AG20443 (cell line): ENCODE measurements around the gene FOSL1.

Source experiments
- DNase-seq: peaks from one replicate; pipeline ENCODE4 v3.0.0; 2012; ENCODE audit warnings: low spot score, mixed read lengths

FOSL1 gene

GRCh38 chr11:65882120-65883057, 17.8 kb downstream of the FOSL1 start:
- no peak for DNase-seq

GRCh38 chr11:65880844-65881421, 19.3 kb downstream of the FOSL1 start:
- DNase-seq: no peak

GRCh38 chr11:65880027-65880426, 20.2 kb downstream of the FOSL1 start:
- DNase-seq: no peak

DNA sequence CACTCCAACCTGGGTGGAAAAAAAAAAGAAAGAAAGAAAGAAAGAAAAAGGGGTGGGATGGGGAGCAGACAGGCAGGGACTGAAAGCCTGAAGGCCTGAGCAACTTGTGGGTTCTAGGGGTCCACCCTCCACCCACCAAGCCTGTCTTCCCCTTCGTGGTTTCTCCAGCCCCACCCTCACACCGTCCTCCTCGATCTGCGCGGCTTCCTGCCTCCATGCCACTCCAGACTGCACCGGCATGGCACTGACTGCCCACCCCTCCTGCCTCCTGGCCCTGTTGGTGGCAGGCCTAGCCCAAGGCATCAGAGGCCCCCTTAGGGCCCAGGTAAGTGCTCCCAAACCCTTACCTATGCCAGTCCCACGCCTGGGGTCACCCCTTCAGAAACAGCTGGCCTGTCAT, 20.6 kb downstream of the FOSL1 start, which contains the start of gene CTSW:
Gene CTSW (plus strand): TSS at position 221 of the 400 bp plus-strand sequence. CDS start 18 bp downstream, at position 239.
- DNase-seq: no peak

DNA sequence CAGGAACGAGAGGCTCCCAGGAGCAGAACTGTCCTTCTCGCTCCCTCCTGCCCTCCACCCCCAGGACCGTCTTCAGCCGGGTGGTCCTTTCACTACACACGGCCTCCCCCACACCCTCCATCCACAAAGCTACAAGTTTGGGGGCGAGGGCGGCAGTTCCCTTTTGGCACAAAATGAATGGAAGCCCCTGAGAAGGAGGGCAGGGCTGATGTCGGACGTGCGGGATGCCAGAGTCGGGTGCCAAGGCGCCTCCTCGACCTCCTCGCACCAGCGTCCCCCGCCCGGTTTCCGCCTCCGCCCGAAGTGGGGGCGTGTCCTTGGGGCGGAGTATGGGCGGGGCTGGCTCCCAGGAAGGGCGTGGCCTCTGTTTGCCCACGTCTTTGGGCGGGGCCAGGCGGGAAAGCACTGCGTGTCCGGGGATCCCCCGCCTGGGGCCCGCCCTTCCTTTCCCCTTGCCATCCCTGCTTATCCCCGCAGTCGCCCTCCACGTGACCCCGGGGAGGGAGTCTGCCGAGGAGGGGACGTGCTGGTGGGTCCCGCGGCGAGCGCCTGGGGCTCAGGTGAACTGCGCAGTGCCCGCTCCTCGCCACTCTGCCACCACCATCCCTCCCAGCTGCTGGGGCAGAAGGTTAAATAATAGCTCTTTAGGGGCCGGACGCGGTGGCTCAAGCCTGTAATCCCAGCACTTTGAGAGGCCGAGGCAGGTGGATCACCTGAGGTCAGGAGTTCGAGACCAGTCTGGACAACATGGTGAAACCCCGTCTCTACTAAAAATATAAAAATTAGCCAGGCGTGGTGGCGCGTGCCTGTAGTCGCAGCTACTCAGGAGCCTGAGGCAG, 26.7 kb downstream of the FOSL1 start:
- peak; percentile 97 for DNase-seq

DNA sequence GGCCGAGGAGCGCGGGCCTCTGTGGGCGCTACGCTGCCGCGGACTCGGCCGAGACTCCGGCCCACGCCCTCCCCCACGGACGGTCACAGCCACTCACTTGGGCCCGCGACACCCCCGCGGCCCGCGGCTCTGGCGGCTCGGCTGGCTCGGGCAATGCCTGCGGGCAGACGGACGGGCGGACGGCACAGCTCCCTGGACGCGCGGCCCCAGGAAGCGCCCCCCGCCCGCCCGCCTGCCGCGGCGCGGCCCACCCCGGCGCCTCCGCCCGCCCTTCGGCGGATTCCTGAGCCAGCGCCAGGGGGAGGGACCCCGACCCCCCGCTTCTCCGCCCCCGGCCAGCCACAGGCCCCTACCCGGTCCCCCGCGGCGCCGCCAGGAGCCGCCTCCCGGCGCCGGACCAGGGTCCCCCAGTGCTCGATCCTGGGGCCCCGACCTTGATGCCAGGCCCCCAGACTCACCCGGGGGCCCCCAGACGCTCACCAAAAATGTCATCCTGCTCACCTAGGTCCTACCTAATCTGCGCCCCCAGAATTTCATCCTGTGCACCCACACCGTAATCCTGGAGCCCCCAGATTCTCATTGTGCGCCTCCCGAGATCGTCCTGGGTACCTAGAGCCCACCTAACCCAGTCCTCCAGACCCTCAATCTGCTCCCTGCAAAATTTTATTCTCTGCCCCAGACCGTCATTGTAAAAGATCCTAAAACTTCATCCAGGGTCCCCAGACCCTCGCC, 27.4 kb downstream of the FOSL1 start, which contains the start of gene EFEMP2:
Gene EFEMP2 (minus strand): TSS at position 215 of the 732 bp plus-strand sequence. CDS start 446 bp downstream, outside the sequence.
- DNase-seq: peak; percentile 68

DNA sequence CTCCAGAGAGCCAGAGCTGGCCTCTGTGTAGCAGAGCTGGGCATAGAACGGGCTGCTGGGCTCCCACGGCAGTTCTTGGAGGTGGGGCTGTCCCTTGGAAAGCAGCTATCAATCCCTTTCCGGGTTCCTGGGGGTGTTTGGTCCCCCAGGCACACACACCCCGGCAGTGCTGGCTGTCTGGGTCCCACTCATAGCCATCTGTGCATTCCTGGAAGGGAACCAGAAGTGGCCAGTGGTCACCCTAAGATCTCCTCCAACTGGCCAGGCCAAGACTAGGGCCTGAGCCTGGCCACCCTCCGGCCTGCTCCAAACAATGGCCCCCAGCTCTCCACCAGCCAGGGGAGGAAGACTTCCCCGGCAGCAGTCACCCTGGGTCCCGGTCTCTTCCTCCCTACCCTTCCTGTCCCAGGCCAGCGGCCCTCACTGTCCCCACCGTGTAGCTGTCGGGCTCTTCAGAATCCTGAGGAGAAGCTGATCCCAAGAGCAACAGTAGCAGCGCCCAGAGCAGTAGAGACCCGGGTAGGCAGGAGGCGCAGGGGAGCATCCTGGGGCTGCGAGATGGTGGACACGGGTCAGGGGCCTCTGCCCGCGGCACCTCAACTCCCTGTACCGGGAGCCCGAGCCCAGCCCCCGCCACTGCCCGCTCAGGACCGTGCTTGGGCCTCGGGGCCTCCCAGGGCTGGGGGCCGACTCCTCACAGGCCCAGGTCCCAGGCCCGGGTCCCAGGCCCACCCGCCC, 28.2 kb downstream of the FOSL1 start:
- DNase-seq: peak; percentile 53

- DNase-seq: no peak
These were observed 29.2 kb downstream of the FOSL1 start for GRCh38 chr11:65870706-65871681.

GRCh38 chr11:65870307-65870658, 29.9 kb downstream of the FOSL1 start:
- DNase-seq: no peak

DNA sequence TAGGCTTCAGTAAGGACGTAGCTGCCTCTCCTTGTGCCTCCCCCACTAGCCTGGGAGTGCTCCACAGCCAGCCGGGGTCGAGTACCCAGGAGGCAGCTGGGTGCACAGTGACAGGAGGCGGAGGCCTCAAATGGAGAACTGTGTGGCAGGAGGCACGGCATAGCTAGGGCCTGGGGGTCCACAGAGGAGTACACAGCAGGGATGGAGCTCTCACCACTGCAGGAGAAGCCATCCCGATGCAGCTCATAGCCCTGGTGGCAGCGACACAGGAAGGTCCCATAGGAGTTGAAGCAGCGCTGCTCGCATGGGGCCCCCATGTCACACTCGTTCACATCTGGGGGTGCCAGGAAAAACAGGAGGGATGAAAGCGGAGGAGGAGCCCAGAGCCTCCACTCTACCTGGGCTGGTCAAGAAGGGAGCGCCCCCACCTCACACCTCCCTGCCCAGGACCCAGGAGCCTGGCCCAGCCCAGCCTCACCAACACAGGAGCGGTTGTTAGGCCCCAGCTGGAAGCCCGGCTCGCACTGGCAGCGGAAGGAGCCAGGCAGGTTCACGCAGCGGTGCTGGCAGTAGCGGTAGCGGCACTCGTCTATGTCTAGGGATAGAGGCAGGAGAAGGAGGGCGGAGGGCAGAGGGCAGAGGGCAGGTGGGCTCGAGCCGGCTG, 30.4 kb downstream of the FOSL1 start:
- no peak for DNase-seq

GRCh38 chr11:65868907-65869306, 31.3 kb downstream of the FOSL1 start:
- DNase-seq: no peak

DNA sequence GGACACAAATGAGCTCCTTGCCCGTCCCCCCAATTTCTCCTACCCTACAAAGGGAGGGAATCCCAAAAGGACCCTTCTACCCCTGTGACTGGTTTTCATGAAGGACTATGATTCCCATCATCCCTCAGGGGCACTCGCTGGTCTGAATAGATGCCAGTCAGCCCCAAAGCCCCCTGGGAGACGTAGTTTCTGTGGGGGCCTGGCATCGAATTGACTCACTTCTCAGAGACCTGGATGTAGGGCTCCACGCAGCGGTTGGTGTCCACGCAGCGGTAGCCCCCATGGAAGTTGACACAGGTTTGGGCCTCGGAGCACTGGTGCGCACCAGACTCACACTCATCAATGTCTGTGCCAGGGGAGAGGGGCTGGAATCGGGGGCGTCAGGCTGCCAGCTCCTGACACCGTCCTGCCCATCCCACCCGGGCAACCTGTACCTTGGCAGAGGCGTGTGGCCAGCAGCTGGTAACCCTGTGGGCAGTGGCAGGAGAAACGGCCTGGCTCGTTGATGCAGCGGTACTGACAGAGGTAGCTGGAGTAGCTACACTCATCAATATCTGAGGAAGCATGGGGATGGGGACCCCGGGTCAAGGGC, 32.0 kb downstream of the FOSL1 start:
- no peak for DNase-seq

- no peak for DNase-seq
These were observed 32.7 kb downstream of the FOSL1 start for GRCh38 chr11:65867284-65868071.

DNA sequence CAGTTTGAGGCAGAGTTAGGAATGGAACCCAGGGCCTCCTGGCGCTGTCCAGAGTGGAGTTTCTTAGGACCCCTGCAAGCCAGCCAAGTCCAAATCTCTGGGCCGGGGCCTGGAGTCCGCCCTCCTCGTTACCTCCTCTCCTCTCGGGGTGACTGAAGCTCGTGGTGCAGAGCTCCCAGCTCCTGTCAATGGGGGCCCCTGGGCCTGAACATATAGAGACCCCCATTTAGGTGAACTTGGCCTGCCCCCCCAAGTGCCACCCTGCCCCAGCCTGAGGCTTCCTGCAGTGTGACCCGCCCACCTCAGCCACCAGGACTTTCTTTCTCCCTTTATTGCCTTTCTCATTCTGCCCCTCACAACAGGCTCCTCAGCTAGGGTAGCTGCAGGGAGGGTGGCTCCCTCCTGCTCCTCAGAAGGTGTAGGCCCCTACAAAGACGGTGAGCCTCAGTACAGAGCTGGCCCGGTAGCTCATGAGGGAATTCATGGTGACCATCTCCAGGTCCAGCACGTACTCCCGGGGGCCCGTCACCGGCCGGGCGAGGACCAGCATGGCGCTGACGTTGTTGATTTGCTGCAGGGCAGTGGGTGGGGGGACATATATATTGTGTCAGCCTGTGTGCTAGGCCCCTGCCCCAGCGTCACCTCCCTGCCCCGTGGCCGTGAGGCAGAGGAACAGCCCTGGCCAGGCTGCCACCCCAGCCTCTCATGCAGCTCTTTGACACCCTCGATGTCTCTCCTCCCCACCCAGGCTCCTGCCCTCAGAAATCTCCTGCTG, 33.5 kb downstream of the FOSL1 start:
- no peak for DNase-seq

DNA sequence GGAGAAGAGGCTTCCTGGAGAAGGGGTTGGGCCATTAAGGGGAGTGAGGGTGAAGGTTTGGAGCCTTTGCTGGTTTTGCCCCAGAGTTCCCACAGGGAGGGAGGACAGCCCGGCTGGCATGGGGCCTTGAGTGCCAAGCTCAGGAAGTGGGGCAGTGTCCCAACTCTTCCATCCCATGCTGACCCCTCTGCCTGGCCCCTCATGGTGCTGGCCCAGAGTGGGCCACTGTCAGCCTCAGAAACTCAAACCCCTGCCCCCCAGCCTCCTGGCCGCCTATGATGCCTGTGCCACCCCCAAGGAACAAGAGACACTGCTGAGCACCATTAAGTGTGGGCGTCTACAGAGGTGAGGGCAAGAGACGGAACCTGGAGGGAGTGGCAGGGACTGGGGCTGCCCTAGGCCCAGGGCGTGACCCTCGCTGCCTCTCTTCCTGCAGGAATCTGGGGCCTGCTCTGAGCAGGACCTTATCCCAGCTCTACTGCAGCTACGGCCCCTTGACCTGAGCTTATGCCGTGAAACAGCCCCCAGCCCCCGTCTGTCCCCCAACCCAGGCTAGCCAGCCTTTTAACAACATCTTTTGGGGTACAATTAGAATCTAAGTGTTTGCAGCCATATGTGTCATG, 34.5 kb downstream of the FOSL1 start:
- no peak for DNase-seq

DNA sequence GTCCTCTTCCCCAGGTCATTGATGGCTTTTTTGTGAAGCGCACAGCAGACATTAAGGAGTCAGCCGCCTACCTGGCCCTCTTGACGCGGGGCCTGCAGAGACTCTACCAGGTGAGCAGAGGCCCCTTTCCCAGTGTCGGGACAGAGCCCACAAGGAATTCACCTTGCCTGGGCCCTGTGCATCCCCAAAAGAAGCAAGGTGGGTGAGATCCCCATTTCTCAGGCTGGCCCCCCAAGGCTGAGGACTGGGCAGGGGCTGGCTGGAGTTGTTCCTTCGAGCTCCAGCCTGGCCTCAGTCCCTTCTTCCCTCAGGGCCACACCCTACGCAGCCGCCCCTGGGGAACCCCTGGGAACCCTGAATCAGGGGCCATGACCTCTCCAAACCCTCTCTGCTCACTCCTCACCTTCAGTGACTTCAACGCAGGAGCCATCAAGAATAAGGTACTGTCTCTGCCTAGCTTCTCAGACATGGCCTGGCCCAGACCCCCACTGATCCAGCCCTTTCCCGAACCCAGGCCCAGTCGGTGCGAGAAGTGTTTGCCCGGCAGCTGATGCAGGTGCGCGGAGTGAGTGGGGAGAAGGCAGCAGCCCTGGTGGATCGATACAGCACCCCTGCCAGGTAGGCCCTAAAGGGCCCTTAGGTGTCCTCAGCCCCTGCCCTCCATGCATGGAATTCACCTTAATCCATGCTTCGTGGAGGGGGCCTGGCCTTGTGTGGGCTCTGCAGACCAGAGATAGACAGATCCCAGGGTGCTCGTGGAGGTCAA, 35.3 kb downstream of the FOSL1 start:
- DNase-seq: no peak
